OCI-LY1 (cell line): ENCODE results near the gene VCPKMT.

Source experiments
- CTCF ChIP-seq: fragments of 200-600 bp; sonication (generic), shearing (Covaris generic); IDR thresholded peaks from 2 replicates; pipeline ENCODE4 v1.5.1; 2017; ENCODE audit warnings: mild to moderate bottlenecking, antibody characterized with exemption, low read length, moderate library complexity, mixed read lengths
- EZH2 ChIP-seq: fragments of 200-600 bp; sonication (generic), shearing (Covaris generic); IDR thresholded peaks from 2 replicates; pipeline ENCODE4 v1.8.0; 2017; ENCODE audit warnings: borderline replicate concordance, mixed run types, mild to moderate bottlenecking, antibody characterized with exemption, low read length, moderate library complexity, mixed read lengths

DNA sequence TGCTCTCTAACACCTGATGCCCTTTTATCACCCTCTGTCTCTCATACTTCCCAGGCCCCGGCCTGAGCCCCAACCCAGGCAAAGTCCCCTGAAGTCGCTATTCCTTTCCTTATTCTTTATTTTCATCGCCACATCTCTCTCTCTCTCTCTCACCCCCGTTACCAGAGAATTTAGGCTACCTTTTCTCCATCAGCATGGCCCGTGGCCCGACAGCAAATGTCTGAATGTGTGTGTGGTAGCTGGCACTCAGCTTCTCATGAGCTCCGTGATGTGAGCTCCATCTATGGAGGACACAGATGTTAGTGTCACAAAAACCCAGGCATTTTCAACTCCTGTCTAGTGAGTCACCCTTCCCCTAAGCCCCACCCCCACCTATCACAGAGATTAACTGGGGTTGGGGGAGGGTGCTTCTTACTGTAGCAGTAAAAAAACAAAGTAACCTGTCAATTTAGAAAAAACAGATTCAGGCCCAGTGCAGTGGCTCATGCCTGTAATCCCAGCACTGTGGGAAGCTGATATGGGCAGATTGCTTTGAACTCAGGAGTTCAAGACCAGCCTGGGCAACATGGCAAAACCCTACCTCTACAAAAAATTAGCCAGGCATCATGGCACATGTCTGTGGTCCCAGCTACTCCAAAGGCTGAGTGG is 53.8 kb downstream of the VCPKMT start:
- TF ChIP-seq CTCF = peak; percentile 31; the same call in 1 of the 2 replicates
- TF ChIP-seq EZH2 = no peak
